MCF 10A (cell line): ENCODE results near the gene CLCNKA. TPM values are rescaled to one million over a fixed set of nuclear protein-coding genes. Genes with fewer than 3 reads are reported as not detected.
A peak's percentile ranks its signal among the peaks of the same experiment; 100 is the strongest.

Source experiments
- BruUV-seq: library from RNA; stranded (reverse); fragments of 400-500 nt; replicated peaks from 2 replicates; lab custom pipeline; 2021; lab: Mats Ljungman, UMichigan
- CTCF ChIA-PET: fragments of 300-600 bp; sonication (Branson Sonifier 250); formaldehyde crosslinking; extraction: SDS; loops from one replicate; lab custom pipeline; 2021; ENCODE audit warnings: antibody characterized with exemption, inconsistent platforms; lab: Yijun Ruan, JAX
- POLR2A ChIA-PET: fragments of 300-600, 350-650 bp; sonication (Branson Sonifier 250); formaldehyde crosslinking; extraction: SDS; loops from one replicate; lab custom pipeline; 2020; ENCODE audit warnings: antibody characterized with exemption, inconsistent platforms; lab: Yijun Ruan, JAX
- DNase-seq: peaks from one replicate; pipeline ENCODE4 v3.0.0-alpha.2; 2018; ENCODE audit not compliant: unreplicated experiment
- H3K27ac Mint-ChIP-seq: one replicate; pipeline ENCODE4 v1.8.0; 2022; ENCODE audit warnings: mild to moderate bottlenecking, low read depth, mixed read lengths; ENCODE audit not compliant: unreplicated experiment
- H3K27me3 Mint-ChIP-seq: one replicate; pipeline ENCODE4 v1.8.0; 2022; ENCODE audit warnings: mixed read lengths; ENCODE audit not compliant: insufficient read depth, unreplicated experiment
- H3K36me3 Mint-ChIP-seq: one replicate; pipeline ENCODE4 v1.8.0; 2022; ENCODE audit warnings: mild to moderate bottlenecking, moderate library complexity, mixed read lengths; ENCODE audit not compliant: insufficient read depth, unreplicated experiment
- H3K4me1 Mint-ChIP-seq: one replicate; pipeline ENCODE4 v1.8.0; 2022; ENCODE audit warnings: mixed read lengths; ENCODE audit not compliant: insufficient read depth, unreplicated experiment
- H3K4me3 Mint-ChIP-seq: one replicate; pipeline ENCODE4 v1.8.0; 2022; ENCODE audit warnings: mild to moderate bottlenecking, moderate library complexity, mixed read lengths; ENCODE audit not compliant: unreplicated experiment
- H3K9me3 Mint-ChIP-seq: one replicate; pipeline ENCODE4 v1.8.0; 2022; ENCODE audit warnings: mixed read lengths; ENCODE audit not compliant: unreplicated experiment
- intact Hi-C: fragments of 100-400 bp; cut with micrococcal nuclease; formaldehyde crosslinking; loops from 2 replicates; pipeline ENCODE4 v1.14.1; 2022
- total RNA-seq: library from RNA; stranded (reverse); gene quantifications from 2 replicates; pipeline ENCODE4 v1.2.3, GENCODE V29; 2022
- TF ChIP-seq, protein P1 (sequence below): fragments of 200-600 bp; IDR thresholded peaks from one replicate; pipeline ENCODE4 v1.8.0; 2022; ENCODE audit warnings: antibody characterized with exemption, mild to moderate bottlenecking; ENCODE audit not compliant: unreplicated experiment

CLCNKA gene
- total RNA-seq, 1 experiment from 2014 or later = not detected

DNA sequence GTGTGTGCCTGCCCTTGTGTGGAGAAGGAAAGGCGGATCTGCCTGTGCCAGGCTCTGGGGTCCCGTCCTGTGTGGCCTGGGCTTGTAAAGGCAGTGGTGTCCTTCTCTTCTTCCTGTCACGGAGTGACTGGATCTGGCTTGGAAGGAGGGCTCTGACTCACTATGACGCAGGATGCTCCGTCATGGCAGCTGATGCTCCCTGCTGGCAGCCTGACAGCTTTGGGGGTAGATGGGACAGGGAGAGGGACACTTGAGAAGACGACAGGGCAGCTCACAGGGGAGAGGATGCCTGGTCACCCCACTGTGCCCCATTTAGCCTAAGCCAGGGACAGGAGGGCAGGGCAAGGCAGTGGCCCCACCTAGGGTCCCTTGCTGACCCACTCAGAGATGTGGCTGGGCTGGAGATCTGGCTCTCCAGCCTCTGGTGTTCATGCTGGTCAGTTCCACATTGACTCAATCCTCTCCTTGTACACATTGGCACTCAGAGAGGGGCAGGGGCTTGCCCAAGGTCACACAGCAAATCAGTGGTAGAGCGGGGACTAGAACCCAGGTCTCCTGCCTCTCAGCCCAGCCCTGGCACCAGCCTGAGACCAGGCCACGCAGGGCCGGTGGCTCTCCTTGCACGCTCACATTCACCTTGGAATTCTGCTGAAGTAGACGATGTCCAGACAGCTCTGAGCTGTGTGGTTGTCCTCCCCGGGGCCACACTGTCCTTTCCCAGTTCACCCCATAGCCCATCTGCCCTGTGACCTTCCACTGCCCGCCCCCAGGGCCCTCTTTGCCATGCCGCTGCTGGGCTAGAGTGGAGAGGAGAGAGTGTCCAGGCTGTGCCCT lies 54.4 kb downstream of the CLCNKA start:
- Mint-ChIP-seq H3K27ac (peak overlapping the region; percentile 76), H3K9me3 (no peaks in the 10 kb centered on the region), H3K36me3 (no peaks in the 10 kb centered on the region), H3K4me1 (peaks cover 43% of the 10 kb centered on the region), H3K27me3 (no peaks in the 10 kb centered on the region), H3K4me3 (peak overlapping the region; percentile 13)
- CTCF ChIA-PET = interaction anchor here (3.0 to 12.6 kb wide), 3 partner anchors 74 to 168 kb away, joined by 13 to 373 read pairs (median 156); partner anchors contain the start of gene EPHA2
- intact Hi-C loops = loop anchor here (1.0 to 5.0 kb wide), 3 partner anchors 46 to 421 kb away; no protein-coding TSS in a partner anchor
- POLR2A ChIA-PET = interaction anchor here (0.6 to 8.8 kb wide), 10 partner anchors 19 to 397 kb away, joined by 4 to 112 read pairs (median 6); no protein-coding TSS in a partner anchor
- TF ChIP-seq, protein P1, sequence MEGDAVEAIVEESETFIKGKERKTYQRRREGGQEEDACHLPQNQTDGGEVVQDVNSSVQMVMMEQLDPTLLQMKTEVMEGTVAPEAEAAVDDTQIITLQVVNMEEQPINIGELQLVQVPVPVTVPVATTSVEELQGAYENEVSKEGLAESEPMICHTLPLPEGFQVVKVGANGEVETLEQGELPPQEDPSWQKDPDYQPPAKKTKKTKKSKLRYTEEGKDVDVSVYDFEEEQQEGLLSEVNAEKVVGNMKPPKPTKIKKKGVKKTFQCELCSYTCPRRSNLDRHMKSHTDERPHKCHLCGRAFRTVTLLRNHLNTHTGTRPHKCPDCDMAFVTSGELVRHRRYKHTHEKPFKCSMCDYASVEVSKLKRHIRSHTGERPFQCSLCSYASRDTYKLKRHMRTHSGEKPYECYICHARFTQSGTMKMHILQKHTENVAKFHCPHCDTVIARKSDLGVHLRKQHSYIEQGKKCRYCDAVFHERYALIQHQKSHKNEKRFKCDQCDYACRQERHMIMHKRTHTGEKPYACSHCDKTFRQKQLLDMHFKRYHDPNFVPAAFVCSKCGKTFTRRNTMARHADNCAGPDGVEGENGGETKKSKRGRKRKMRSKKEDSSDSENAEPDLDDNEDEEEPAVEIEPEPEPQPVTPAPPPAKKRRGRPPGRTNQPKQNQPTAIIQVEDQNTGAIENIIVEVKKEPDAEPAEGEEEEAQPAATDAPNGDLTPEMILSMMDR = no peak
- peak; percentile 91 for DNase-seq
- BruUV-seq = no TSS peak

DNA sequence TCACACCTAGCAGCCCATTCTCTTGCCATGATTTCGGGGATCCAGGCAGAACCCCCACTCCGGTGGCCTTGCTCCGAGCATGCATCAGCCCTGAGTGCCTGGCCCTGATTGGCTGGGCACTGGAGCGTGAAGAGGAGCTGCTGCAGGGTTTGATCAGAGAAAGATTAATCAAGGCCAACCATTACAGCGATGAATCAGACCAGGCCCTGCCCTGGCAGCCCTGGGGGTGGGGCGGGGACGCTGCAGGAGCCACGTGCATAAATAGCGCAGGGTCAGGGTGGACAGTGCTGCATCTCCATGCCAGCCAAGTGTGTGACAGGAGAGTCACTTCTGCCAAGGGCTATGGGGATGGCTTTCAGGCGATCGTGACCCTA lies 55.0 kb downstream of the CLCNKA start:
- no TSS peak for BruUV-seq
- ChIA-PET POLR2A (interaction anchor here (0.6 to 8.8 kb wide), 7 partner anchors 67 to 167 kb away, joined by 3 to 112 read pairs (median 9); partner anchors contain the start of gene CPLANE2), CTCF (interaction anchor here (0.6 to 12.6 kb wide), 6 partner anchors 63 to 412 kb away, joined by 3 to 373 read pairs (median 76); partner anchors contain the start of genes EPHA2 and SZRD1)
- H3K27ac Mint-ChIP-seq = peak overlapping the region; percentile 76
- DNase-seq = peak; percentile 76
- H3K27me3 Mint-ChIP-seq = no peaks in the 10 kb centered on the region
- intact Hi-C loops = loop anchor here (1.0 to 5.0 kb wide), 3 partner anchors 45 to 420 kb away; no protein-coding TSS in a partner anchor
- H3K4me1 Mint-ChIP-seq = peaks cover 43% of the 10 kb centered on the region
- H3K9me3 Mint-ChIP-seq = no peaks in the 10 kb centered on the region
- H3K4me3 Mint-ChIP-seq = no peak overlapping the region
- TF ChIP-seq, protein P1 = no peak
- no peaks in the 10 kb centered on the region for H3K36me3 Mint-ChIP-seq

DNA sequence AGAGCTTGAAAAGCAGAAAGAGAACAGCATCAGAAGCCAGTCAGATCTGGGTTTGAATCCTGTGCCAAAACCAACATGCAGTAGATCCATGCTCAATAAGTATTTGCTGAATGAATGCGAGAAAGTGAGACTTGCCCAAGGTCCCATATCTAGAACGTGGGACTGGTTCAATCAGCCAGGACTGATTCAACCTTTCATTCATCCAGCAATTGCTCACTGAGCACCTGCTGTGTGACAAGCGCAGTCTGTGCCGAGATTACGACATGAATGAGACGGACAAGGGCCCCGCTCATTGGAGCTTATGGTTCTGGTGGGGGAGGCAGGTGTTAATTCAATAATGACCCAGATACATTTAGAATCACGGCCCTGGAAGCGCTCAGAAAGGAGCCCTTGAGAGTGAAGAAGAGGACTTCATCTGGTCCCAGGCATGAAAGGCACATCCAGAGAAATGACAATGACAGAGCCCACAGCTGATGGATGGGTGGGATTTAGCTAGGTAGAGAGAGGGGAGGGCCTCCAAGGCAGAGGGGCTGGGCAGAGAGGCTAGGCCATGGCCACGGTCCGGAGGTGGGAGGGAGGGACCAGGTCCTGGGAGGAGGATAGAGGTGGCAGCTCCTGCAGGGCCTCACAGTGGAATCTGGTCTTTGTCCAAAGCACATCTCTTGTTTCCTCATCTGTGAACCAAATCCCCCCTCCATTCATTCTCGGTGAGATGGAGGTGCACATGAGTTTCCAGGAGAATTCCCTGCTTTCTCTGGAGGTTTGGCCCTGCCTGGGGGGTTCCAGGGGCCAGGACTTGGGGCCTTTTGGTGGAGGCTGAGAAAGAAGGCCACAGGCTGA lies 55.8 kb downstream of the CLCNKA start:
- DNase-seq = peak; percentile 49
- no peaks in the 10 kb centered on the region for H3K27me3 Mint-ChIP-seq
- ChIA-PET POLR2A (interaction anchor here (0.6 to 8.8 kb wide), 10 partner anchors 9 to 170 kb away, joined by 3 to 112 read pairs (median 8); partner anchors contain the start of gene CPLANE2), CTCF (interaction anchor here (0.5 to 12.6 kb wide), 20 partner anchors 31 to 412 kb away, joined by 3 to 373 read pairs (median 6); partner anchors contain the start of genes CPLANE2, EPHA2 and SZRD1)
- H3K4me1 Mint-ChIP-seq = peaks cover 43% of the 10 kb centered on the region
- no peaks in the 10 kb centered on the region for H3K36me3 Mint-ChIP-seq
- H3K4me3 Mint-ChIP-seq = no peak overlapping the region
- intact Hi-C loops = loop anchor here (2.0 to 5.0 kb wide), 4 partner anchors 45 to 420 kb away; no protein-coding TSS in a partner anchor
- no peaks in the 10 kb centered on the region for H3K9me3 Mint-ChIP-seq
- TF ChIP-seq, protein P1 = no peak
- H3K27ac Mint-ChIP-seq = no peak overlapping the region
- no TSS peak for BruUV-seq
